ENCODE data around the gene SPART. TPM values are rescaled to one million over a fixed set of nuclear protein-coding genes. Genes with fewer than 3 reads are reported as not detected.

Gene SPART
- total RNA-seq, 1 experiment from 2014 or later: 0.12 TPM

- TF ChIP-seq, protein P1, sequence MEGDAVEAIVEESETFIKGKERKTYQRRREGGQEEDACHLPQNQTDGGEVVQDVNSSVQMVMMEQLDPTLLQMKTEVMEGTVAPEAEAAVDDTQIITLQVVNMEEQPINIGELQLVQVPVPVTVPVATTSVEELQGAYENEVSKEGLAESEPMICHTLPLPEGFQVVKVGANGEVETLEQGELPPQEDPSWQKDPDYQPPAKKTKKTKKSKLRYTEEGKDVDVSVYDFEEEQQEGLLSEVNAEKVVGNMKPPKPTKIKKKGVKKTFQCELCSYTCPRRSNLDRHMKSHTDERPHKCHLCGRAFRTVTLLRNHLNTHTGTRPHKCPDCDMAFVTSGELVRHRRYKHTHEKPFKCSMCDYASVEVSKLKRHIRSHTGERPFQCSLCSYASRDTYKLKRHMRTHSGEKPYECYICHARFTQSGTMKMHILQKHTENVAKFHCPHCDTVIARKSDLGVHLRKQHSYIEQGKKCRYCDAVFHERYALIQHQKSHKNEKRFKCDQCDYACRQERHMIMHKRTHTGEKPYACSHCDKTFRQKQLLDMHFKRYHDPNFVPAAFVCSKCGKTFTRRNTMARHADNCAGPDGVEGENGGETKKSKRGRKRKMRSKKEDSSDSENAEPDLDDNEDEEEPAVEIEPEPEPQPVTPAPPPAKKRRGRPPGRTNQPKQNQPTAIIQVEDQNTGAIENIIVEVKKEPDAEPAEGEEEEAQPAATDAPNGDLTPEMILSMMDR (IDR thresholded peaks at IDR 0.05 in 2 of 3, conservative IDR thresholded peaks at IDR 0.05 in 1 of 3; ENCODE audit: borderline replicate concordance in 1 of 3, insufficient read depth in 1 of 3, low read depth in 2 of 3, low read length in 2 of 3): no peak
These were observed 52.7 kb downstream of the SPART start (continued) for GRCh38 chr13:36293497-36293896.

GRCh38 chr13:36288794-36289391 lies 57.3 kb downstream of the SPART start:
- ChIA-PET POLR2A (no interaction called here), CTCF (no interaction called here), RAD21 (ENCODE audit: low non-redundant PET in 1 of 2, low total read pairs in 2 of 2, uncharacterized antibody in 2 of 2, unreplicated experiment in 2 of 2) (no interaction called here)
- DNase-seq (ENCODE audit: low read depth, low spot score) (no peak), ATAC-seq (no peak)
- H4K20me1 ChIP-seq (ENCODE audit: insufficient read depth): no peaks in the 10 kb centered on the region; the same call in 1 of the 2 replicates
- H2AFZ ChIP-seq (ENCODE audit: low read depth, low read length, poor library complexity, severe bottlenecking): no peak overlapping the region
- H3K4me1 ChIP-seq (ENCODE audit: control insufficient read depth in 1 of 2, insufficient read depth in 2 of 2, low read length in 2 of 2): no peaks in the 10 kb centered on the region
- H3K27ac ChIP-seq (ENCODE audit: low read depth, low read length): no peak overlapping the region
- H3K4me2 ChIP-seq (ENCODE audit: low read length): no peak overlapping the region
- no TSS peak for BruUV-seq (replicated peaks)
- no peak overlapping the region for H3K4me3 ChIP-seq (replicated peaks in 1 of 2; ENCODE audit: low read depth in 1 of 2, low read length in 2 of 2)
- H3K9me3 ChIP-seq (ENCODE audit: control insufficient read depth in 1 of 2, insufficient read depth in 1 of 2, low read depth in 1 of 2, low read length in 2 of 2): peaks cover 6% of the 10 kb centered on the region in 2 experiments; a peak in 2 of 4 replicates
- H3K9ac ChIP-seq (ENCODE audit: low read length): no peak overlapping the region
- no peaks in the 10 kb centered on the region for H3K79me2 ChIP-seq (ENCODE audit: insufficient read depth, low read length)
- H3K36me3 ChIP-seq (ENCODE audit: control insufficient read depth in 1 of 2, insufficient read depth in 2 of 2, low read length in 2 of 2): no peaks in the 10 kb centered on the region
- TF ChIP-seq SRF (IDR thresholded peaks at IDR 0.05; ENCODE audit: low read depth): no peak
- TF ChIP-seq, protein P2, sequence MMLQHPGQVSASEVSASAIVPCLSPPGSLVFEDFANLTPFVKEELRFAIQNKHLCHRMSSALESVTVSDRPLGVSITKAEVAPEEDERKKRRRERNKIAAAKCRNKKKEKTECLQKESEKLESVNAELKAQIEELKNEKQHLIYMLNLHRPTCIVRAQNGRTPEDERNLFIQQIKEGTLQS (IDR thresholded peaks at IDR 0.05): no peak
- intact Hi-C loops (cut with micrococcal nuclease): no loop called here
- no peaks in the 10 kb centered on the region for H3K9me2 ChIP-seq (ENCODE audit: insufficient read depth)
- H3K27me3 ChIP-seq (ENCODE audit: insufficient read depth, low read length): no peaks in the 10 kb centered on the region

- ChIA-PET RAD21 (ENCODE audit: low non-redundant PET in 1 of 2, low total read pairs in 2 of 2, uncharacterized antibody in 2 of 2, unreplicated experiment in 2 of 2) (no interaction called here), POLR2A (no interaction called here), CTCF (no interaction called here)
- Histone ChIP-seq H2AFZ (ENCODE audit: low read depth, low read length, poor library complexity, severe bottlenecking) (no peak overlapping the region), H3K4me3 (replicated peaks in 1 of 2; ENCODE audit: low read depth in 1 of 2, low read length in 2 of 2) (no peak overlapping the region), H3K79me2 (ENCODE audit: insufficient read depth, low read length) (no peaks in the 10 kb centered on the region), H3K27ac (ENCODE audit: low read depth, low read length) (no peak overlapping the region), H4K20me1 (ENCODE audit: insufficient read depth) (no peaks in the 10 kb centered on the region; the same call in 1 of the 2 replicates), H3K9me3 (ENCODE audit: control insufficient read depth in 1 of 2, insufficient read depth in 1 of 2, low read depth in 1 of 2, low read length in 2 of 2) (peaks cover 6% of the 10 kb centered on the region in 2 experiments; a peak in 2 of 4 replicates), H3K9me2 (ENCODE audit: insufficient read depth) (no peaks in the 10 kb centered on the region), H3K9ac (ENCODE audit: low read length) (no peak overlapping the region), H3K27me3 (ENCODE audit: insufficient read depth, low read length) (no peaks in the 10 kb centered on the region), H3K4me2 (ENCODE audit: low read length) (no peak overlapping the region), H3K4me1 (ENCODE audit: control insufficient read depth in 1 of 2, insufficient read depth in 2 of 2, low read length in 2 of 2) (no peaks in the 10 kb centered on the region), H3K36me3 (ENCODE audit: control insufficient read depth in 1 of 2, insufficient read depth in 2 of 2, low read length in 2 of 2) (no peaks in the 10 kb centered on the region)
- no peak for DNase-seq (ENCODE audit: low read depth, low spot score)
- no peak for ATAC-seq
- TF ChIP-seq ZBTB33 (IDR thresholded peaks at IDR 0.05; ENCODE audit: extremely low read depth, insufficient replicate concordance, low read length) (no peak), EZH2 (IDR thresholded peaks at IDR 0.05) (no peak), EGR1 (IDR thresholded peaks at IDR 0.05; ENCODE audit: low read depth) (no peak), CBX3 (IDR thresholded peaks at IDR 0.05; ENCODE audit: low read depth) (no peak), CEBPB (IDR thresholded peaks at IDR 0.05; ENCODE audit: low read depth) (no peak), ZNF274 (IDR thresholded peaks at IDR 0.05; ENCODE audit: low read depth, low read length) (no peak)
- TF ChIP-seq, protein P3, sequence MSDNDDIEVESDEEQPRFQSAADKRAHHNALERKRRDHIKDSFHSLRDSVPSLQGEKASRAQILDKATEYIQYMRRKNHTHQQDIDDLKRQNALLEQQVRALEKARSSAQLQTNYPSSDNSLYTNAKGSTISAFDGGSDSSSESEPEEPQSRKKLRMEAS (IDR thresholded peaks at IDR 0.05): no peak
- TF ChIP-seq, protein P2 (IDR thresholded peaks at IDR 0.05): no peak
- intact Hi-C loops (cut with micrococcal nuclease): no loop called here
- BruUV-seq (replicated peaks): no TSS peak
These were observed 60.2 kb downstream of the SPART start for GRCh38 chr13:36286006-36286405.
